IMR-90 (cell line): ENCODE results near the gene TFRC. TPM values are rescaled to one million over a fixed set of nuclear protein-coding genes. Genes with fewer than 3 reads are reported as not detected.

Source experiments
- ATAC-seq: fragments of 200-7000 bp; cut with Tn5 transposase; 2 replicates; pipeline ENCODE4 v1.9.1; 2020; ENCODE audit warnings: low read depth, mild to moderate bottlenecking, moderate library complexity
- BruUV-seq: library from RNA; stranded (reverse); fragments of 400-500 nt; replicated peaks from 2 replicates; lab custom pipeline; 2021; lab: Mats Ljungman, UMichigan
- CTCF ChIA-PET: fragments of 300-600 bp; formaldehyde crosslinking; extraction: SDS; loops from one replicate; lab custom pipeline; 2021; ENCODE audit warnings: antibody characterized with exemption; lab: Yijun Ruan, JAX
- POLR2A ChIA-PET: fragments of 300-600 bp; sonication (Branson Sonifier 250); formaldehyde crosslinking; loops from one replicate; lab custom pipeline; 2022; ENCODE audit warnings: antibody characterized with exemption; ENCODE audit not compliant: unreplicated experiment; lab: Charles Lee
- DNase-seq: peaks from one replicate; pipeline ENCODE4 v3.0.0; 2013
- H2AFZ ChIP-seq: replicated peaks from 2 replicates; pipeline ENCODE3; 2013; ENCODE audit warnings: low read length, mild to moderate bottlenecking; ENCODE audit not compliant: poor library complexity
- H2AK5ac ChIP-seq: 2 replicates; pipeline ENCODE4 v1.6.1; 2013; ENCODE audit warnings: low read depth, low read length, inconsistent platforms
- H2AK9ac ChIP-seq: replicated peaks from 2 replicates; pipeline ENCODE3; 2013; ENCODE audit warnings: mild to moderate bottlenecking, low read depth, low read length, moderate library complexity; ENCODE audit not compliant: poor library complexity
- H2BK120ac ChIP-seq: 2 replicates; pipeline ENCODE4 v1.6.1; 2013; ENCODE audit warnings: low read depth, low read length, inconsistent platforms
- H2BK15ac ChIP-seq: 3 replicates; pipeline ENCODE4 v1.6.1; 2013; ENCODE audit warnings: low read depth, low read length, inconsistent platforms
- H2BK20ac ChIP-seq: 2 replicates; pipeline ENCODE4 v1.6.1; 2013; ENCODE audit warnings: low read depth, mild to moderate bottlenecking, inconsistent platforms, low read length, moderate library complexity
- H2BK5ac ChIP-seq: 2 replicates; pipeline ENCODE4 v1.6.1; 2013; ENCODE audit warnings: mild to moderate bottlenecking, low read depth, low read length, inconsistent platforms; ENCODE audit not compliant: poor library complexity, severe bottlenecking
- H3K14ac ChIP-seq: replicated peaks from 2 replicates; pipeline ENCODE4 v1.6.1; 2013; ENCODE audit warnings: low read depth, low read length, inconsistent platforms
- H3K18ac ChIP-seq: 2 replicates; pipeline ENCODE4 v1.6.1; 2013; ENCODE audit warnings: low read depth, low read length, control low read depth
- H3K23ac ChIP-seq: 2 replicates; pipeline ENCODE4 v1.6.1; 2013; ENCODE audit warnings: low read depth, low read length, inconsistent platforms
- H3K27ac ChIP-seq: 2 replicates; pipeline ENCODE4 v1.5.1; 2013; ENCODE audit warnings: mild to moderate bottlenecking, control low read depth, low read length; ENCODE audit not compliant: insufficient read depth
- H3K27me3 ChIP-seq: 2 replicates; pipeline ENCODE4 v1.6.1; 2013; ENCODE audit warnings: low read length; ENCODE audit not compliant: control insufficient read depth, insufficient read depth
- H3K36me3 ChIP-seq: 2 replicates; pipeline ENCODE4 v1.6.1; 2013; ENCODE audit warnings: low read length, mixed read lengths; ENCODE audit not compliant: control insufficient read depth, insufficient read depth
- H3K4ac ChIP-seq: 2 replicates; pipeline ENCODE4 v1.6.1; 2013; ENCODE audit warnings: low read depth, low read length, inconsistent platforms
- H3K4me1 ChIP-seq: 2 replicates; pipeline ENCODE4 v1.6.1; 2013; ENCODE audit warnings: low read length, mixed read lengths; ENCODE audit not compliant: control insufficient read depth, insufficient read depth
- H3K4me2 ChIP-seq: 2 replicates; pipeline ENCODE4 v1.6.1; 2013; ENCODE audit warnings: low read depth, mild to moderate bottlenecking, control low read depth, low read length, moderate library complexity
- H3K4me3 ChIP-seq: 2 replicates; pipeline ENCODE4 v1.5.1; 2013; ENCODE audit warnings: low read depth, mild to moderate bottlenecking, control low read depth, low read length, moderate library complexity; ENCODE audit not compliant: insufficient read depth
- H3K56ac ChIP-seq: 2 replicates; pipeline ENCODE4 v1.6.1; 2013; ENCODE audit warnings: low read length, inconsistent platforms; ENCODE audit not compliant: insufficient read depth; ENCODE audit errors: extremely low read depth
- H3K79me1 ChIP-seq, 2 experiments: 2 replicates each; pipeline ENCODE4 v1.6.1; 2013; ENCODE audit warnings: low read length in 2 of 2, inconsistent platforms in 1 of 2, low read depth in 1 of 2
- H3K9ac ChIP-seq: 2 replicates; pipeline ENCODE4 v1.6.1; 2013; ENCODE audit warnings: low read depth, low read length, control low read depth
- H3K9me1 ChIP-seq: 2 replicates; pipeline ENCODE4 v1.6.1; 2013; ENCODE audit warnings: low read length, inconsistent platforms; ENCODE audit not compliant: insufficient read depth
- H3K9me3 ChIP-seq: 2 replicates; pipeline ENCODE4 v1.6.1; 2013; ENCODE audit warnings: low read length; ENCODE audit not compliant: control insufficient read depth, insufficient read depth
- H4K20me1 ChIP-seq: 2 replicates; pipeline ENCODE4 v1.6.1; 2013; ENCODE audit warnings: low read length, inconsistent platforms; ENCODE audit not compliant: insufficient read depth
- H4K5ac ChIP-seq: 2 replicates; pipeline ENCODE4 v1.6.1; 2013; ENCODE audit warnings: mild to moderate bottlenecking, low read depth, low read length, control low read depth
- H4K8ac ChIP-seq, 2 experiments: 2 replicates each; pipeline ENCODE4 v1.6.1; 2013; ENCODE audit warnings: low read depth in 2 of 2, low read length in 2 of 2, control low read depth in 1 of 2, inconsistent platforms in 1 of 2
- H4K91ac ChIP-seq: 2 replicates; pipeline ENCODE4 v1.6.1; 2013; ENCODE audit warnings: low read depth, low read length, inconsistent platforms; ENCODE audit not compliant: insufficient read depth
- CHD1 ChIP-seq: IDR thresholded peaks from 2 replicates; pipeline ENCODE4 v1.6.1; 2012; ENCODE audit warnings: low read depth, low read length, improper control_type of control experiment
- MAFK ChIP-seq: IDR thresholded peaks from 2 replicates; pipeline ENCODE4 v1.6.1; 2012; ENCODE audit warnings: low read depth, low read length, improper control_type of control experiment
- USF2 ChIP-seq: fragments of 150-350 bp; IDR thresholded peaks from 2 replicates; pipeline ENCODE4 v1.6.1; 2017; ENCODE audit warnings: mild to moderate bottlenecking, antibody characterized with exemption, low read length, low read depth
- WGBS, 2 experiments: methylation state at CpG; one replicate each; pipeline versions ENCODE4 v1.1.5 to v1.1.7; 2013; ENCODE audit warnings: missing lambda C conversion rate in 2 of 2; ENCODE audit not compliant: insufficient read length in 1 of 2; ENCODE audit errors: extremely low coverage in 2 of 2; 5-methylcytosine and 5-hydroxymethylcytosine counted together
- dilution Hi-C: fragments of 300-500 bp; cut with HindIII; formaldehyde crosslinking; loops from one replicate; pipeline ENCODE4 v1.14.3; 2018; ENCODE audit warnings: low sequenced_read_pairs; ENCODE audit not compliant: unreplicated experiment
- in situ Hi-C: fragments of 300-500 bp; cut with MboI; formaldehyde crosslinking; loops from 3 replicates; pipeline ENCODE4 v1.14.3; 2019; ENCODE audit warnings: low sequenced_read_pairs, inconsistent platforms, mixed read lengths
- intact Hi-C: fragments of 100-400 bp; cut with micrococcal nuclease; formaldehyde crosslinking; loops from 2 replicates; pipeline ENCODE4 v1.10.0; 2022
- polyA plus RNA-seq, 3 experiments: library from polyadenylated mRNA; depleted of rRNA; stranded (reverse); fragments of >200 nt; gene quantifications; 2 replicates each; pipeline ENCODE4 v1.2.3, GENCODE V29; 2012; ENCODE audit warnings: low replicate concordance in 1 of 3
- total RNA-seq: library from RNA; depleted of rRNA; stranded (reverse); fragments of >200 nt; gene quantifications from 2 replicates; pipeline ENCODE4 v1.2.3, GENCODE V29; 2012

The TFRC gene
- total and polyA plus RNA-seq, 2 of the 4 experiments (the other 2 are of a cell fraction): 78.6 to 156 TPM

GRCh38 chr3:196049653-196050052 is 32.2 kb downstream of the TFRC start:
- Histone ChIP-seq H3K56ac (no peak overlapping the region), H2BK15ac (no peak overlapping the region), H2AK9ac (no peak overlapping the region), H3K9ac (no peak overlapping the region), H3K4me2 (no peak overlapping the region), H2AK5ac (no peak overlapping the region), H3K27ac (no peak overlapping the region), H3K23ac (no peak overlapping the region), H3K4ac (no peak overlapping the region), H4K20me1 (no peaks in the 10 kb centered on the region), H3K79me1 (no peaks in the 10 kb centered on the region), H3K9me3 (no peaks in the 10 kb centered on the region), H3K4me3 (no peak overlapping the region), H3K36me3 (peaks cover 35% of the 10 kb centered on the region), H4K8ac (no peak overlapping the region), H3K18ac (no peak overlapping the region), H3K14ac (no peak overlapping the region), H2AFZ (no peak overlapping the region), H3K27me3 (no peaks in the 10 kb centered on the region), H3K9me1 (no peaks in the 10 kb centered on the region; the same call in 1 of the 2 replicates), H4K91ac (no peak overlapping the region), H3K4me1 (peaks cover 2% of the 10 kb centered on the region; the same call in 1 of the 2 replicates), H2BK5ac (no peak overlapping the region), H4K5ac (no peak overlapping the region), H2BK120ac (no peak overlapping the region), H2BK20ac (no peak overlapping the region)
- CTCF ChIA-PET: no interaction called here
- 63% methylated on average over 2 of the region's 11 CpGs; no CpG with 5 or more reads in 1 of the 2 experiments for WGBS, 2 experiments
- in situ Hi-C loops (no loop called here), intact Hi-C loops (no loop called here), dilution Hi-C loops (loop anchor here (25.0 kb wide), 1 partner anchor 138 kb away; no protein-coding TSS in a partner anchor)
- DNase-seq: no peak
- ATAC-seq: no peak; the same call in 1 of the 2 replicates
- POLR2A ChIA-PET: no interaction called here
- BruUV-seq: no TSS peak
- no peak for TF ChIP-seq MAFK
- no peak for TF ChIP-seq USF2
- no peak for TF ChIP-seq CHD1
